Iris pigment epithelial cell (primary cell): ENCODE measurements around the gene BUD23.

ENCODE experiments used
- DNase-seq: peaks from one replicate; pipeline ENCODE4 v3.0.0-alpha.2; 2011; ENCODE audit warnings: low read depth

The BUD23 gene

DNA sequence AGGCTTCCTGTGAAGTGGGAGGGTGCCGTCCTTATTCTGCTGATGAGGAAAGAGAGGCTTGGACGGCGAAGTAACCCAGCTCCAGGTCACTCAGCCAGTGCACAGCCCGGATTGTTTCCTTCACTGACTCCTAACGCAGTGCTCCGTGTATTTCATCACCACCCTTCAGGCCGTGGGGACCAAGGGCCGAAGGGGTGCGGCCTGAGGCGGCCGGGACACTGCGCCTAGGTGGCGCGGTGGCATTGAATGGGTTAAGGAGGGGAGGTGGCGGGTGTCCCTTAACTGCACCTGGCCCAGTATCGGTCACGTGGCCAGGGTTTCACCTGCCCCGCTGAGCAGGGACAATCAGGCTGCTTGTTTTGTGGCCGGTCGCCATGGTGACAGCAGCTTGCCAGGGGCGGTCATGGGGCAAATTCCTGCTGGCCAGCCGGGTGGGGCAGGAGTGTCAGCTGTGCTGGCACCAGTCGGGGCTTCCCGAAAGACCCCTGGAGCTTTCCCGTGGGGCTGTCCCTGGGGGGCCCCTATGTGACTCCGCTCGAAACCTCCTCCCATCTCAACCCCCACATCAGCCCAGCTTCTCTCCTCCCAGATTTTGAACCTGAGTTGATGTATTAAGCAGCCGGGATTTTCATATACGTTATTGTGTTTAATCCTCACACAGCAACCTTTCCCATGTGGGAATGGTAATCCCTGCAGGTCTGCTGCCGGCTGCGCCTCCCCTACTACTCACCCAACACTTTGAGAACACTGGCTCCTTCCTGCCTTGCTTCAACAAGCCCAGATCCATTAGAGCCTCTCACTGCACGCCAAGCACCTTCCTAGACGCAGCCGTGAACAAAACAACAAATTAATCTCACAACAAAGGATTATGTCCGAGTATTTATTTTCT is 59.6 kb downstream of the BUD23 start:
- DNase-seq = no peak

GRCh38 chr7:73746378-73746777 is 63.0 kb downstream of the BUD23 start:
- no peak for DNase-seq
